Esophagus squamous epithelium (tissue), 5 donors: ENCODE results near the gene CCL1. TPM values are rescaled to one million over a fixed set of nuclear protein-coding genes. Genes with fewer than 3 reads are reported as not detected.

ENCODE experiments used
- DNase-seq: peaks from one replicate; lab custom pipeline; 2025; lab: John Stamatoyannopoulos, UW
- H3K27ac ChIP-seq, 4 donors: fragments of 200-600 bp; sonication (generic); one replicate each; pipeline ENCODE4 v1.5.1; 2016 to 2019; ENCODE audit warnings: mild to moderate bottlenecking in 1 of 4
- H3K27me3 ChIP-seq, 4 donors: fragments of 200-600 bp; sonication (generic); 1 replicate in 3 of 4; 2 replicates in 1 of 4; pipeline versions ENCODE4 v1.5.1 to v1.6.0; 2017 to 2021; ENCODE audit warnings: antibody characterized with exemption in 1 of 4
- H3K36me3 ChIP-seq, 3 donors: fragments of 200-600 bp; sonication (generic); one replicate each; pipeline ENCODE4 v1.5.1; 2016 to 2019
- H3K4me1 ChIP-seq, 3 donors: fragments of 200-600 bp; sonication (generic); one replicate each; pipeline ENCODE4 v1.5.1; 2017 to 2019
- H3K4me3 ChIP-seq, 4 donors: fragments of 200-600 bp; sonication (generic); 1 replicate in 3 of 4; 2 replicates in 1 of 4; pipeline ENCODE4 v1.5.1; 2016 to 2019; ENCODE audit warnings: mild to moderate bottlenecking in 2 of 4, moderate library complexity in 1 of 4
- H3K9me3 ChIP-seq, 3 donors: fragments of 200-600 bp; sonication (generic); one replicate each; pipeline ENCODE4 v1.5.1; 2016 to 2019
- POLR2A ChIP-seq, 4 donors: fragments of 450-650 bp; IDR thresholded peaks; one replicate each; pipeline ENCODE4 v1.6.1; 2017; ENCODE audit warnings: antibody characterized with exemption in 4 of 4, mild to moderate bottlenecking in 4 of 4, moderate library complexity in 3 of 4
- WGBS, 2 donors: methylation state at CpG; one replicate each; pipeline ENCODE4 v1.1.5; 2018; 5-methylcytosine and 5-hydroxymethylcytosine counted together
- intact Hi-C: fragments of 100-400 bp; cut with DNase I; formaldehyde crosslinking; loops from one replicate; pipeline ENCODE4 v1.15.0; 2022
- total RNA-seq, 4 donors: library from RNA; depleted of rRNA; stranded (reverse); fragments of >200 nt; gene quantifications; one replicate each; pipeline ENCODE4 v1.1.0, GENCODE V29; 2016
- TF ChIP-seq, protein P1 (sequence below), 6 experiments: fragments of 450-650 bp in 4 of 6; fragments of 200-600 bp in 2 of 6; sonication (generic) in 2 of 6; IDR thresholded peaks; one replicate each; pipeline ENCODE4 v1.5.1; 2016 to 2019; ENCODE audit warnings: antibody characterized with exemption in 6 of 6, mild to moderate bottlenecking in 4 of 6, moderate library complexity in 4 of 6
- donor health status: DM: yes; HTN: yes; CAD: no.

CCL1 gene
- total RNA-seq, 4 donors from 2014 or later, result not detected

DNA sequence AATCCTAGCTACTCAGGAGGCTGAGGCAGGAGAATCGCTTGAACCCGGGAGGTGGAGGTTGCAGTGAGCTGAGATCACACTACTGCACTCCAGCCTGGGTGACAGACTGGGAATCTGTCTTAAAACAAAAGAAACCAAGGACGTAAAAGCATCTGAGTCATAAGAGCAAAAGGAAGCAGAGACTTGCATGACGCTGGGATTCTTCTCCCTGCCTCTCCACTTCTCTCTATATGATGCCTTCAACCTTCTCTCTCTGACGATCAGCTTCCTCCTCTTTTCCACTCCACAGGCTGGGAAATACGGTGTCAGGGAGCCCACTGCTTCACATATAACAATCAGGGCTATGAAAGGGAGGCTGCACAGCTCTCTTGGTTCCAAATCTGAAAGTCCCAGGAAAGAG lies 43.2 kb upstream of the CCL1 start:
- peaks cover 0 to 2% (median 0%) of the 10 kb centered on the region in 3 donors for H3K4me1 ChIP-seq
- TF ChIP-seq, protein P1, sequence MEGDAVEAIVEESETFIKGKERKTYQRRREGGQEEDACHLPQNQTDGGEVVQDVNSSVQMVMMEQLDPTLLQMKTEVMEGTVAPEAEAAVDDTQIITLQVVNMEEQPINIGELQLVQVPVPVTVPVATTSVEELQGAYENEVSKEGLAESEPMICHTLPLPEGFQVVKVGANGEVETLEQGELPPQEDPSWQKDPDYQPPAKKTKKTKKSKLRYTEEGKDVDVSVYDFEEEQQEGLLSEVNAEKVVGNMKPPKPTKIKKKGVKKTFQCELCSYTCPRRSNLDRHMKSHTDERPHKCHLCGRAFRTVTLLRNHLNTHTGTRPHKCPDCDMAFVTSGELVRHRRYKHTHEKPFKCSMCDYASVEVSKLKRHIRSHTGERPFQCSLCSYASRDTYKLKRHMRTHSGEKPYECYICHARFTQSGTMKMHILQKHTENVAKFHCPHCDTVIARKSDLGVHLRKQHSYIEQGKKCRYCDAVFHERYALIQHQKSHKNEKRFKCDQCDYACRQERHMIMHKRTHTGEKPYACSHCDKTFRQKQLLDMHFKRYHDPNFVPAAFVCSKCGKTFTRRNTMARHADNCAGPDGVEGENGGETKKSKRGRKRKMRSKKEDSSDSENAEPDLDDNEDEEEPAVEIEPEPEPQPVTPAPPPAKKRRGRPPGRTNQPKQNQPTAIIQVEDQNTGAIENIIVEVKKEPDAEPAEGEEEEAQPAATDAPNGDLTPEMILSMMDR (IDR thresholded peaks at IDR 0.05), result no peak
- no peak for TF ChIP-seq POLR2A (IDR thresholded peaks at IDR 0.05)
- no peaks in the 10 kb centered on the region for H3K36me3 ChIP-seq
- no peak overlapping the region for H3K27ac ChIP-seq
- H3K9me3 ChIP-seq, result no peaks in the 10 kb centered on the region
- no peak overlapping the region for H3K4me3 ChIP-seq
- 68 to 79% methylated on average over 6 of the region's 6 CpGs for WGBS, 2 donors
- peaks cover 0 to 42% (median 4%) of the 10 kb centered on the region in 4 donors for H3K27me3 ChIP-seq
- intact Hi-C loops, result no loop called here
- DNase-seq, result no peak

DNA sequence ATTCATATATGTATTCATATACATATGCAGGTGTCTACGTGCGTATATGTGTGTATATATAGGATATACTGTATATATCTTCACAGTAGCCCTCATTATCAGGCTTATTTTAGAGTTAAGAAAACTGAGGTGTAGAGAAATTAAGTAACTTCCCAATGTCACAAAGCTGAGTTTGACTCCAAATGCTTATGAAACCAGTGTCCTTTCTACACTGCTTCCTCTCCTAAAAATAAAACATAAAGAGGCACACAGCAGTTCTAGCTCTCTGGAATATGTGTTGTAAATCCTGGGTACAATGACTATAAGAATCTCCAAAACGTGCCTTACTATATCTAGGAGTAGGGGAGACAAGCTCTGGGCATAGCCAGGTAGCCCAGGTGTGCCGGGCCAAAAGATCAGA lies 40.0 kb upstream of the CCL1 start:
- no peaks in the 10 kb centered on the region for H3K9me3 ChIP-seq
- 60 to 72% methylated on average over 4 of the region's 4 CpGs for WGBS, 2 donors
- H3K27ac ChIP-seq, result no peak overlapping the region
- no peak for DNase-seq
- TF ChIP-seq, protein P1 (IDR thresholded peaks at IDR 0.05), result no peak
- TF ChIP-seq POLR2A (IDR thresholded peaks at IDR 0.05), result no peak
- intact Hi-C loops, result no loop called here
- H3K27me3 ChIP-seq, result peaks cover 0 to 16% (median 0%) of the 10 kb centered on the region in 4 donors
- H3K4me1 ChIP-seq, result peaks cover 0 to 4% (median 0%) of the 10 kb centered on the region in 3 donors
- H3K36me3 ChIP-seq, result no peaks in the 10 kb centered on the region
- no peak overlapping the region for H3K4me3 ChIP-seq

DNA sequence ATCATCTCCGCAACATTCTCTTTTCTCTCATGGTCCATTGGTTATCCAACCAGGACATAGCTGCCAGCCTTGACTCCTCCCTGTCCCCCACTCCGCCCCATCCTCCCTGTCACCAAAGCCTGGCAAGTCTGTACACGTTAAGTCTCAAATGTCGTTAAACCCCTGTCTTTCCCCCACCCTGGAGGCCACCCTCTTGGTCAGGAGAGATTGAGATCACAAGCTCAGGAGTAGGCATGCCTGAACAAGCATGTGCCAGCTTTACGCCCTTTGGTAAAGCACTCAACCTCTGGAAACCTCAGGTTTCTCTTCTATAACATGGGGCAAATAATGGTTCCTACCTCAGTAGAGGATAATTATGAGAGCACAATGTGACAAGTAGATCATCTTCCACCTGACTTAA lies 38.1 kb upstream of the CCL1 start:
- Histone ChIP-seq H3K36me3 (no peaks in the 10 kb centered on the region), H3K27ac (no peak overlapping the region), H3K27me3 (peaks cover 0 to 7% (median 0%) of the 10 kb centered on the region in 4 donors), H3K9me3 (no peaks in the 10 kb centered on the region), H3K4me1 (peaks cover 0 to 4% (median 0%) of the 10 kb centered on the region in 3 donors), H3K4me3 (no peak overlapping the region)
- TF ChIP-seq POLR2A (IDR thresholded peaks at IDR 0.05), result no peak
- TF ChIP-seq, protein P1 (IDR thresholded peaks at IDR 0.05), result no peak
- intact Hi-C loops, result no loop called here
- DNase-seq, result no peak
- 61 to 70% methylated on average over 5 of the region's 5 CpGs for WGBS, 2 donors

DNA sequence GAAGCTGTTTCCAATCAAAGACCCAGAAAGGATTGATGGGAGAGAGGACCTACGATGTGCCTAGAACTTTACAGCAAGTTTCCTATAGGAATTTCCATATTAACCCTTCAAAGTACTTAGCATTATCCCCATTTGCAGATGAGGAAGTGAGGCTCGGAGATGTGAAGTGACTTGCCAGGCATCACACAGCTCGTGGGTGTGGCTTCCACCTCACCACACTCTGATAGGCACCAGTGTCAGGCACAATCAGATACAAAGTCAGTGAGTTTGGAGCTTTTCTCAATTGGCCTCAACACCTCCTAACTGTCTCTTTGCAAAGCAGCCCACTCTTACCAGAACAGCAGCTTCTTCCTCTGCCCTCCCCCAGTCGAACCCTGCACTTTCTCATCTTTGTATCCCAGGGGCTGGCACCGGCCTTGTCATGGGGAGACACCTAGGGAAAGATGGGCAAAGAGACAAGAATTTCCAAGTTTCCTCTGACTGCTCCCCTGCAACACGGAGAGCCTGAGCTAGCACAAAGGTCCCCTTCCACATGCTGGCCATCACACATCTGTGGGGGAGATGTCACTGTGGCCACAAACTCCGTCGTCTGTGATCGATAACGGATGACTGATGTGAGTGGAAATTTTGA lies 37.4 kb upstream of the CCL1 start:
- peaks cover 0 to 6% (median 0%) of the 10 kb centered on the region in 4 donors for H3K27me3 ChIP-seq
- DNase-seq, result no peak
- no peaks in the 10 kb centered on the region for H3K36me3 ChIP-seq
- no peak overlapping the region for H3K4me3 ChIP-seq
- no peaks in the 10 kb centered on the region for H3K9me3 ChIP-seq
- intact Hi-C loops, result no loop called here
- 67 to 72% methylated on average over 10 of the region's 10 CpGs for WGBS, 2 donors
- peaks cover 0 to 4% (median 0%) of the 10 kb centered on the region in 3 donors for H3K4me1 ChIP-seq
- no peak overlapping the region for H3K27ac ChIP-seq
- TF ChIP-seq POLR2A (IDR thresholded peaks at IDR 0.05), result no peak
- TF ChIP-seq, protein P1 (IDR thresholded peaks at IDR 0.05), result no peak

DNA sequence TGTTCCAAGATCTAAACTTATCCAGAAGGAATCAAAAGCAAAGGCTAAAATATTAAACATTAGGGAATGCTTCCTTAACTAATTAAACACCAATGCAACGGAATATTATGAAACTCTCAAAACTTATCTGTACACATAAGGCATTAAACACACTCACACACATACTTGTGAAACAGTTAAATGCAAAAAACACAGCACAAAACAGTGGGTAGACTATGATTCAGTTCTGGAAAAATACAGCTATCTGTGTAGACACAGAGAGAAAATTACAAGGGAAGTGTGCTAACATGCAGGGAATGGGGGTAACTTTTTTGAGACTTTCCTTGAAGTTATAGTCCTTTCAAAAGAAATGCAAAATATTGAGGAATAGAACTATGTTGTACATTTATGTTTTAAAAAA lies 36.7 kb upstream of the CCL1 start:
- intact Hi-C loops, result no loop called here
- Histone ChIP-seq H3K27me3 (peaks cover 0 to 13% (median 0%) of the 10 kb centered on the region in 4 donors), H3K4me3 (no peak overlapping the region), H3K27ac (no peak overlapping the region), H3K9me3 (no peaks in the 10 kb centered on the region), H3K4me1 (peaks cover 0 to 4% (median 0%) of the 10 kb centered on the region in 3 donors), H3K36me3 (no peaks in the 10 kb centered on the region)
- TF ChIP-seq, protein P1 (IDR thresholded peaks at IDR 0.05), result no peak
- no peak for TF ChIP-seq POLR2A (IDR thresholded peaks at IDR 0.05)
- 50 to 60% methylated on average over 1 of the region's 1 CpG for WGBS, 2 donors
- DNase-seq, result no peak
